SJSA1 (cell line): ENCODE data around the gene GTF2H3. TPM values are rescaled to one million over a fixed set of nuclear protein-coding genes. Genes with fewer than 3 reads are reported as not detected.

Source experiments
- DNase-seq, 2 experiments: peaks; one replicate each; pipeline ENCODE4 v3.0.0-alpha.2; 2015 to 2020; ENCODE audit warnings: low spot score in 2 of 2, low read depth in 1 of 2
- H3K27ac ChIP-seq: fragments of 250-450 bp; sonication (Bioruptor Pico); 2 replicates; pipeline ENCODE4 v1.5.1; 2020; ENCODE audit warnings: mild to moderate bottlenecking, moderate library complexity
- H3K27me3 ChIP-seq: fragments of 250-450 bp; sonication (Bioruptor Pico); replicated peaks from 2 replicates; pipeline ENCODE4 v1.5.1; 2020; ENCODE audit warnings: mild to moderate bottlenecking, moderate library complexity
- H3K36me3 ChIP-seq: fragments of 250-450 bp; sonication (Bioruptor Pico); 2 replicates; pipeline ENCODE4 v1.5.1; 2020; ENCODE audit warnings: mild to moderate bottlenecking
- H3K4me1 ChIP-seq: fragments of 250-450 bp; sonication (Bioruptor Pico); replicated peaks from 2 replicates; pipeline ENCODE4 v1.6.1; 2021; ENCODE audit warnings: mild to moderate bottlenecking
- H3K4me3 ChIP-seq: fragments of 250-450 bp; sonication (Bioruptor Pico); 2 replicates; pipeline ENCODE4 v1.5.1; 2020; ENCODE audit warnings: mild to moderate bottlenecking
- H3K9me3 ChIP-seq: fragments of 250-450 bp; sonication (Bioruptor Pico); replicated peaks from 2 replicates; pipeline ENCODE4 v1.5.1; 2020; ENCODE audit warnings: mild to moderate bottlenecking
- total RNA-seq: library from RNA; depleted of rRNA; stranded (reverse); fragments of >200 nt; shearing (Covaris generic); gene quantifications from 2 replicates; pipeline ENCODE4 v1.2.3, GENCODE V29; 2014

GTF2H3 gene
- total RNA-seq, 1 experiment from 2014 or later: 41.1 TPM

DNA sequence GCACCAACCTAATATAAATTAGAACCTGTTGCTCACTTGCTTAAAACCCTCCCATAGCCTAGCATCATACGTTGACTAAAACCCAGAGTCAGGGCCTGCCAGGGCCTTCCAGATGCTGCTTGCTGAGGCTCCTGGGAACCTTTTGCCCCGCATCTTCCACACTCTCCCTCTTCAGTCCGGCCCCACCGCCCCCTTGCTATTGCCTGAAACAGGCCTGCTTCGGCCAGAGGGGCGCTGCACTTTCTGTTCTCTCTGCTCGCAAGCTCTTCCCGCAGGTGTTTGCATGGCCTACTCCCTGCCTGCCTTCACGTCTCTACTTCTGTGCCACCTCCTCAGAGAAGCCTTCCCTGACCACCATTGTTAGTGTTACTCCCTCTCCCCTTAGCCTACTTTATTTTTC is 23.6 kb downstream of the GTF2H3 start:
- DNase-seq: no peak
- no peaks in the 10 kb centered on the region for H3K9me3 ChIP-seq
- peaks cover 16% of the 10 kb centered on the region for H3K4me1 ChIP-seq
- peaks cover 53% of the 10 kb centered on the region for H3K36me3 ChIP-seq
- no peak overlapping the region for H3K4me3 ChIP-seq
- no peaks in the 10 kb centered on the region for H3K27me3 ChIP-seq
- no peak overlapping the region for H3K27ac ChIP-seq

DNA sequence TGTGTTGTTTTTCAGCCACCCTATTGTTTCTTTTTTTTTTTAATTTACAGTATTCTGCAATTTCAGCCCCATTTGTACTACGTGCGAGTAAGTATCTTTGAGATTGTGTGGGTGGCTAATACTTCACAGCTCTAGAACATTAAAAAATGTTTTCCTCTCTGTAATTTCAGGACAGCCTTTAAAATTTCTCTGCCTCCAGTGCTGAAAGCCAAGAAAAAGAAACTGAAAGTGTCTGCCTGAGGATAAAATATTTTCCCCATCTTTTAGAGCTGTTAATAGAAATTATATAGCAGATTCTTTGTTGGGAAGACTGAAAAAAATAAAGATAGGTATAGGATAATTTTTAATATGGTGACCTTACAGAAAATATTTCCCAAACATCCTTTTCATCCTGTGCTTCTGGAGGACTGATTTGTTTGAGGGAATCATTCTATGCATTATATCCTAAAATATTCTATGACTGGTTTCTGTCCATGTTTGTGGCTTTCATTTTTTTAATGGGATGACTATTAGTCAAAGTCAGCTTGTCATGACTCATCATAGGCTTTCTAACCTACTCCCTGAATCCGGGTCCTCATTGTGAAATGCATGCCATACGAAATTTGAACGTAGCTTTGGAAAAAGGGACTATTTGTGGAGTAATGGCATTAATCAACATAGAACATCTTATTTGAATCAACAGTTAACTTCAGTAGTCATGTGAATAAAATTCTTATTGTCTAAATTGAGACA is 26.5 kb downstream of the GTF2H3 start:
- peak overlapping the region; percentile 42 for H3K27ac ChIP-seq
- H3K9me3 ChIP-seq: no peaks in the 10 kb centered on the region
- H3K36me3 ChIP-seq: peaks cover 50% of the 10 kb centered on the region
- peaks cover 16% of the 10 kb centered on the region for H3K4me1 ChIP-seq
- no peaks in the 10 kb centered on the region for H3K27me3 ChIP-seq
- peak in 1 of 2 experiments; percentile 48 for DNase-seq
- no peak overlapping the region for H3K4me3 ChIP-seq

DNA sequence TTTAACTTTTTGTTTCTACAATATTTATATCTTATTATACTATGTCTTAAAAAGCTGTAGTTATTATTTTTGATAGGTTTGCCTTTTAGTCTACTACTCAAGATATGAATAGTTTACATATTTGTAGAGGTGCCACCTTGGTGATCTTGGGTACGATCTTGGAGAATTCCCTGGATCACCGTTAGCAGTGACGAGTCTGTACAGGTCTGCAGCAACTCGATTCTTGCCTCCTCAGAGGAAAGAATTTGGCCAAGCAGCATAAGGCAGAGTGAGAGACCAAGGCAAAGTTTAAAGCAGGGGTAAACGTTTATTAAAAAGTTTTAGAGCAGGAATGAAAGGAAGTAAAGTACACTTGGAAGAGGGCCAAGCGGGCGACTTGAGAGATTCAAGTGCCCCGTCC is 34.1 kb downstream of the GTF2H3 start:
- no peak overlapping the region for H3K4me3 ChIP-seq
- 0 out of 2 replicates have a peak, but pooled peaks cover 6% of the 10 kb centered on the region for H3K36me3 ChIP-seq
- peaks cover 12% of the 10 kb centered on the region for H3K4me1 ChIP-seq
- H3K27ac ChIP-seq: no peak overlapping the region
- no peaks in the 10 kb centered on the region for H3K27me3 ChIP-seq
- DNase-seq: no peak
- H3K9me3 ChIP-seq: no peaks in the 10 kb centered on the region

DNA sequence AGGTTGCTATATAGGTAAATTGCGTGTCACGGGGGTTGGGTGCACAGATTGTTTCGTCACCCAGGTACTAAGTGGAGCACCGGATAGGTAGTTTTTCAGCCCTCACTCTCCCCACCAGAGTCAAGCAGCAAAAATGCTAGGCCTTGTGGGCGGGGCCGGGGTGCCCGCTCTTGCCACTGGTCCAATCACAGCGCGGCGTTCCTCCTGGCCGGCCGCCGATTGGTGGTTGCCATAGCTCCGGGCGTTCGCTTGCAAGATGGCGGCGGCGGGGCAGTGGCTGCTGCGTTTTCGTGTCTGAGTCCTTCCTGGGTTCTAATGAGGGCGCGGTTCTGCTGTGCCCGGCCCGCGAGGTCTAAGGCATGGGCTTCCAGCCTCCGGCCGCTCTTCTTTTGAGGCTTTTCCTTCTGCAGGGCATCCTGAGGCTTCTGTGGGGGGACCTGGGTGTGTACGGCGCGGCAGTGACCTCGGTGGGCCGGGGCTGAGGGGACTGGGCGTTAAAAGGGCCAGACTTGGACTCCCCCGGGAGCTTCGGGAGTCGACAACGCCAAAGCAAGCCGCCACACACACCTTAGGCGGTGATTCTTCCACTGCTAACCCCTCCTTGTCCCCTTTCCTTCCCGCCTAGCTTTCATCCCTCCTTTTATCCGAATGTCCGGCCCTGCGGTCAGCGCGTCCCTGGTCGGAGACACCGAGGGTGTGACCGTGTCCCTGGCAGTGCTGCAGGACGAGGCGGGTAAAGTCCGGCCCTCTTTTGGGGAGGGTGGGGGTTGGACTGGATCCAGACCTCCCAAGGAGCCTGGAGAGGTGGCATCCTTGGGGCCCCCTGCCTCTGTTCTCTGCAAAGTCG is 37.5 kb downstream of the GTF2H3 start, which contains the start of gene TCTN2:
TCTN2 (plus strand) TSS at position 232 of the 847 bp plus-strand sequence; CDS start at position 360, 128 bp downstream.
- no peaks in the 10 kb centered on the region for H3K9me3 ChIP-seq
- DNase-seq: peak; percentile 76 to 93
- peaks cover 3% of the 10 kb centered on the region; the same call in 1 of the 2 replicates for H3K36me3 ChIP-seq
- no peaks in the 10 kb centered on the region for H3K27me3 ChIP-seq
- no peak within 1 kb of the TSS for H3K27ac ChIP-seq
- peak within 1 kb of the TSS; percentile 56 for H3K4me3 ChIP-seq
- H3K4me1 ChIP-seq: peaks cover 12% of the 10 kb centered on the region

DNA sequence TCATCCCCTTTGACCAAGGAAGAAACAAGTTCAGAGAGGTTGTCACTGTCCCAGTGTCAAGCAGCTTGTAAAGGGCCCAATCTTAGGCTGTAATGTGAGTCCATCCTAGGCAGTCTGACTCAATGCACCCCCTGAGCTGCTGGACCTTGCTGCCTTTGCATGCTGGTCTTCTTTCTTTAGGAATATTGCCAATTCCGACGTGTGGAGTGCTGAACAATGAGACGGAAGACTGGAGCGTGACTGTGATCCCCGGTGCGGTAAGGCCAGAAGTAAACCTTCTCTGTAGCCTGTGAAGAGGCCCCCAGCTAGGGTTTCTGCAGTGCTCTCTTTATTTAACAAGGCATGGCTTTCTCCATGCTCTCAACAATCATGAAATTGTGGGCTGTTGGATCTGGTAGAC is 38.2 kb downstream of the GTF2H3 start:
- H3K36me3 ChIP-seq: peaks cover 3% of the 10 kb centered on the region; the same call in 1 of the 2 replicates
- DNase-seq: peak; percentile 22 to 52
- H3K4me1 ChIP-seq: peaks cover 16% of the 10 kb centered on the region
- H3K27ac ChIP-seq: no peak overlapping the region
- H3K4me3 ChIP-seq: peak overlapping the region; percentile 56
- H3K9me3 ChIP-seq: no peaks in the 10 kb centered on the region
- H3K27me3 ChIP-seq: no peaks in the 10 kb centered on the region

DNA sequence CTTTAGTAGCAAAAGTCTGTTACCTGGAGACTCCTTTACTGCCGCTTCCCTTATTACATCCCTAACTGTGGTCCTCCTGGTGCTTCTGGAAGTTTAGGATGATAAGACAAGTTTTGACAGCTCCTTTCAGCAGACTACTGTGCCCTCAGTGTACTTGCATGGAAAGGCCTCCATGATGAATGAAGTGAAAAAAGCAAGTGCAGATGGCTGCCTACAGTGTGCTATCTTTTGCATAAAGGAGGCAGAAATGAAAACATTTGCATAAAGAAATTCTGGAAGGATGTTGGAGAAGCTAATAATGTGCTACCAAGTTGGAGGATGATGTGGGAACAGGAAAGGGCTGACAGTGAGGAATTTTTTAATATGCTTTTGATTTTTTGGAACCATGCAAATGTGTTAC is 41.8 kb downstream of the GTF2H3 start:
- Histone ChIP-seq H3K4me3 (no peak overlapping the region), H3K4me1 (peaks cover 16% of the 10 kb centered on the region), H3K36me3 (peaks cover 3% of the 10 kb centered on the region; the same call in 1 of the 2 replicates), H3K9me3 (no peaks in the 10 kb centered on the region), H3K27ac (no peak overlapping the region), H3K27me3 (no peaks in the 10 kb centered on the region)
- no peak for DNase-seq

DNA sequence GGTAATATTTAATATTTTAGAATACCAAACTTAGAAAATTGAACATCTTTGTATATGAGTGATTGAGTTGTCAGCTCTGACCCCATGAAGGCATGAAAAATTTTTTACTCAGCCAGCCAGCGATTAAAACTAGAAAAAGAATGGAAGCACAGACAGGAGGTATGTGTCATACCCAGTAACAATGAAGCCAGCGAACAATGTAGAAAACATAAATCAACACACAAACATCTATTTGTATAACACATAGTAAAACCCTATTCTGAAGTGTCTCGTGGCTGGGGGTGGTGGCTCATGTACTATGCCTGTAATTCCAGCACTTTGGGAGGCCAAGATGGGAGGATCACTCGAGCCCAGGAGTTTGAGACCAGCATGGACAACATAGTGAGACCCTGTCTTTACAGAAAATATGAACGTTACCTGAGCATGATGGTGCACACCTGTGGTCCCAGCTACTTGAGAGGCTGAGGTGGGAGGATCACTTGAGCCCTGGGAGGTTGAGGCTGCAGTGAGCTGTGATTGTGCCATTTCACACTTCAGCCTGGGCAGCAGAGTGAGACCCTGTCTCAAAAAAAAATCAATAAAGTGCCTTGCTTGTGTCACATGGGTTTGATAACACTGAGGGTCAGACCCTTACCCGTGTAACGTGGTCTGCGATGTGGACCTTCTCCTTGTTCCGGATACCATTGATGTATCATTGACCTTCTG is 43.1 kb downstream of the GTF2H3 start:
- peaks cover 10% of the 10 kb centered on the region for H3K4me1 ChIP-seq
- no peak for DNase-seq

DNA sequence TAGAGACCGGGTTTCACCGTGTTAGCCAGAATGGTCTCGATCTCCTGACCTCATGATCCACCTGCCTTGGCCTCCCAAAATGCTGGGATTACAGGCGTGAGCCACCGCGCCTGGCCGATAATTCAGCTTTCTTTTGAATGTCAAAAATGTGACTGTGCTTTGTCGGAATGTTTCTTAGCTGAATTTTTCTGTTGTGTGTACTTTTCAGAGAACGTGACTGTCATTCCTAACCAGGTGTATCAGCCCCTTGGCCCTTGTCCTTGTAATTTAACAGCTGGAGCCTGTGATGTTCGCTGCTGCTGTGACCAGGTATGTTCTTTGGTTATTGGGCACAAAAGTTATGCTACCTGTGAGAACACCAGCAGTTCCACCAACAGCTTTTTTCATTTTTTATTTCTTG is 45.4 kb downstream of the GTF2H3 start:
- H3K27ac ChIP-seq: no peak overlapping the region
- no peaks in the 10 kb centered on the region for H3K9me3 ChIP-seq
- H3K27me3 ChIP-seq: no peaks in the 10 kb centered on the region
- H3K4me3 ChIP-seq: no peak overlapping the region
- peaks cover 3% of the 10 kb centered on the region; the same call in 1 of the 2 replicates for H3K36me3 ChIP-seq
- 0 out of 2 replicates have a peak, but pooled peaks cover 4% of the 10 kb centered on the region for H3K4me1 ChIP-seq
- DNase-seq: no peak

More for the DNA sequence above, 43.1 kb downstream of the GTF2H3 start:
- H3K36me3 ChIP-seq: peaks cover 3% of the 10 kb centered on the region; the same call in 1 of the 2 replicates
- no peaks in the 10 kb centered on the region for H3K9me3 ChIP-seq
- no peak overlapping the region for H3K27ac ChIP-seq
- H3K4me3 ChIP-seq: no peak overlapping the region
- H3K27me3 ChIP-seq: no peaks in the 10 kb centered on the region

DNA sequence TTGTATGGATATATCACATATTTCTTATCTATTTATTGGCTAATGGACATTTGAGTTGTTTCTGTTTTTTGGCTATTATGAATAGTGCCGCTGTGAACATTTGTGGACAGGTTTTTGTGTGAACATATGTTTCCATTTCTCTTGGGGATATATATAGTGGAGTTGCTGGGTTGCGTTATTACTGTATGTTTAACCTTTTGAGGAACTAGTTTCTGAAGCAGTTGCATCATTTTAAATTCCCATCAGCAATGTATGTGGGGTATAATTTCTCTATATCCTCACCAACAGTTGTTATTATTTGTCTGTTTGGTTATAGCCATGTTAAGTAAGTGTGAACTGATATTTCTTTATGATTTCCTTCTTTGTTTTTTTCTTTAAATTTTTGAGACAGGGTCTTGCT is 48.0 kb downstream of the GTF2H3 start:
- H3K36me3 ChIP-seq: no peaks in the 10 kb centered on the region

DNA sequence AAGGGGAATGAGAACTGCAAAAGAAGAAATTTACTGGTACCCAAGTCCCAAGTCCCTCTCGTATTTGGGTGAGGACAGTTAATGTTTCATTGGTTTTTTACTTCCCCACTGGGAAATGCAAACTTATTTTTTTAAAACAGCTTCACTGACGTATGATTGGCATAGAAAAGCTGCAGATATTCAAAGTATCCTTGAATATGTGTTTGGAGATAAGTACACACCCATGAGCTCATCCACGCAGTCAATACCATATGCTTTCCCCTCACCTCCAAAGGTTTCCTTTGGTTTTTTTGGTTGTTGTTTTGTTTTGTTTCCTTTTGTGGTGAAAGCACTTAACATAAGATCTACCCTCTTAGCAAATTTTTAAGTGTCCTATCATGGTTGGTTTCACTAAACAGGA is 50.3 kb downstream of the GTF2H3 start:
- H3K36me3 ChIP-seq: no peaks in the 10 kb centered on the region
- H3K4me1 ChIP-seq: no peaks in the 10 kb centered on the region
- H3K4me3 ChIP-seq: no peak overlapping the region
- H3K9me3 ChIP-seq: no peaks in the 10 kb centered on the region
- no peaks in the 10 kb centered on the region for H3K27me3 ChIP-seq
- H3K27ac ChIP-seq: no peak overlapping the region
- DNase-seq: no peak

More for the DNA sequence above, 48.0 kb downstream of the GTF2H3 start:
- Histone ChIP-seq H3K9me3 (no peaks in the 10 kb centered on the region), H3K27me3 (no peaks in the 10 kb centered on the region), H3K4me3 (no peak overlapping the region), H3K4me1 (0 out of 2 replicates have a peak, but pooled peaks cover 3% of the 10 kb centered on the region), H3K27ac (no peak overlapping the region)
- no peak for DNase-seq

DNA sequence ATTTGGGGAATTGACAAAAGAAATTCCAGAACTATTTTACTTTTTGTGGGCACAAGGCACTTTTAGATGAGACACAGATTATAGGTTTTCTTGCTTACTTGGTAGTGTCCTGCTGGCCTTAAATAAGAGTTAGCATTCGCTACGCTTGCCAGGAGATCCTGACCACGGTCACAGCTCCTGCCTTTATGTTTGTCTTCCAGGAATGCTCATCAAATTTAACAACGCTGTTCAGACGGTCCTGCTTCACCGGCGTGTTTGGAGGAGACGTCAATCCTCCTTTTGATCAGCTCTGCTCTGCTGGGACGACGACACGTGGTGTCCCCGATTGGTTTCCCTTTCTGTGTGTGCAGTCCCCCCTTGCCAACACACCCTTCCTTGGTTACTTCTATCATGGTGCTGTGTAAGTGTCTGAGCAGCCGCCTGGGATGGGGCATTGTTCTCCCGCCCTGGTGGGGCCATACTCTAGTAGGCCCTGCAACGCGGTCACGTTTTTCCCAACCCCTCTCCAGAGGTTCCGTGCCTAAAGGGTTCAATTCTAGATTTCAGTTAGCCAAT is 53.1 kb downstream of the GTF2H3 start:
- Histone ChIP-seq H3K9me3 (no peaks in the 10 kb centered on the region), H3K36me3 (no peaks in the 10 kb centered on the region), H3K27me3 (no peaks in the 10 kb centered on the region), H3K27ac (no peak overlapping the region), H3K4me1 (no peaks in the 10 kb centered on the region), H3K4me3 (no peak overlapping the region)
- no peak for DNase-seq

DNA sequence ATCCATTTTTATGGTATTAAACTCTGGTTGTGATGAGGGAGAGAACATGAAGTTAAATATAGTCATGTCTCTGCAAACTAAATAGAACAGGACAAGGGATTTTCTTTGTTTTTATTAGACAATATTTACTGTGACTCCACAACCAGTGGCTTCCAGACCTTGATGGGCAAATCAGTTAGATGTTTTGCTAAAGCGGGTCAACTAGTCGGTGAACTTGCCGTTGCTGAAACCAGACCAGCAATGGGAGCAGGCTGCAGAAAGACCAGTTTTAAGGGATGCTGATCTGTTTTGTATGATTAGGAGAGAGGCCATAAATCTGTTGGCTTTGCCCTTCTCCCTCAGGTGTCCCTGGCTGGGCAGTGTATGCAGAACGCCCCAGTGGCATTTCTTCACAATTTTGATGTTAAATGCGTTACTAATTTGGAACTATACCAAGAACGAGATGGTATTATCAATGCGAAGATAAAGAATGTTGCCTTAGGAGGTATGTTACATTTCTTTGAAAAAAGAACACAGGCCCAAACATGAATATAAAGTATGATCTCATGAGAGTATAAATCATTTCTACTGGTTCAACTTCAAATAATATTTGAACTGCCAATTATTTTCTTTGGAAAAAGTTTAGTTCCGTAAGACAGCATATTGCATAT is 56.7 kb downstream of the GTF2H3 start:
- no peaks in the 10 kb centered on the region for H3K4me1 ChIP-seq
- no peaks in the 10 kb centered on the region for H3K27me3 ChIP-seq
- H3K9me3 ChIP-seq: no peaks in the 10 kb centered on the region
- no peaks in the 10 kb centered on the region for H3K36me3 ChIP-seq
- no peak overlapping the region for H3K4me3 ChIP-seq
- no peak for DNase-seq
- H3K27ac ChIP-seq: no peak overlapping the region

DNA sequence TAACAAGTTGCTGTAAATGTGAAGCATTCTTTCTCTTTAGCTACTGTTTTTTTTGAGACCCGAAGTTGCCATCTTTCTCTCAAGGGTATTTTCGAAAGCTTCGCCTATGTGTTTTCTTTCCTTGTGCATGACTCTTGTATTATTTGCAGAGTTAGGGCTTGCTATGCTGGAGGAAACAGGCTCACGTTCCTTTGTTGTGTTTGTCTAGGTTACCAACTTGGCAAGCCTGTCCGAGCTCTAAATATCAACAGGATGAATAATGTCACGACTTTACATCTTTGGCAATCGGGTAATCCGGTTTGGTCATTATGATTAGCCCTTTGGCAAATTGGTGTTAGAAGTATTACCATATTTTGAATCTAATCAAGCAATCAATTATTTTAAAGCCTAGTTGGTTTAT is 62.6 kb downstream of the GTF2H3 start:
- Histone ChIP-seq H3K36me3 (peaks cover 3% of the 10 kb centered on the region), H3K9me3 (no peaks in the 10 kb centered on the region), H3K27me3 (no peaks in the 10 kb centered on the region), H3K27ac (no peak overlapping the region), H3K4me3 (no peak overlapping the region), H3K4me1 (no peaks in the 10 kb centered on the region)
- no peak for DNase-seq
